ENCODE data around the gene BBS10.
"Not testable (repeated sequence)": the region's sequence is repeated elsewhere in the genome, so short reads cannot be mapped to it uniquely, and the experiment has no call there.

The BBS10 gene

GRCh38 chr12:76348079-76348901 lies at the start of gene BBS10:
BBS10 (minus strand) TSS chr12:76348415; CDS start chr12:76348358, 57 bp downstream.
- DNase-seq (ENCODE audit: low read depth in 2 of 2): peak; percentile 66 to 73

- no peak for DNase-seq (ENCODE audit: low read depth in 2 of 2)
These were observed 43.2 kb upstream of the BBS10 start for GRCh38 chr12:76391461-76391860.

- no peak for DNase-seq (ENCODE audit: low read depth in 2 of 2)
These were observed 39.4 kb upstream of the BBS10 start for GRCh38 chr12:76387614-76388013.

GRCh38 chr12:76384560-76384959 lies 36.3 kb upstream of the BBS10 start:
- DNase-seq (ENCODE audit: low read depth in 2 of 2): no peak

GRCh38 chr12:76383988-76384387 lies 35.8 kb upstream of the BBS10 start:
- no peak for DNase-seq (ENCODE audit: low read depth in 2 of 2)

- DNase-seq (ENCODE audit: low read depth in 2 of 2): no peak
These were observed 31.0 kb upstream of the BBS10 start for GRCh38 chr12:76379261-76379660.

GRCh38 chr12:76376876-76377275 lies 28.7 kb upstream of the BBS10 start:
- not testable (repeated sequence) for DNase-seq (ENCODE audit: low read depth in 2 of 2)

GRCh38 chr12:76375939-76376338 lies 27.7 kb upstream of the BBS10 start:
- no peak for DNase-seq (ENCODE audit: low read depth in 2 of 2)

- no peak for DNase-seq (ENCODE audit: low read depth in 2 of 2)
These were observed 27.3 kb upstream of the BBS10 start for GRCh38 chr12:76375470-76375869.

GRCh38 chr12:76374386-76375020 lies 26.3 kb upstream of the BBS10 start:
- DNase-seq (ENCODE audit: low read depth in 2 of 2): no peak

- DNase-seq (ENCODE audit: low read depth in 2 of 2): no peak
These were observed 20.0 kb upstream of the BBS10 start for GRCh38 chr12:76368230-76368629.

- DNase-seq (ENCODE audit: low read depth in 2 of 2): no peak
These were observed 17.9 kb upstream of the BBS10 start for GRCh38 chr12:76366163-76366562.

GRCh38 chr12:76364131-76364530 lies 15.9 kb upstream of the BBS10 start:
- DNase-seq (ENCODE audit: low read depth in 2 of 2): not testable (repeated sequence)

- no peak for DNase-seq (ENCODE audit: low read depth in 2 of 2)
These were observed 12.1 kb upstream of the BBS10 start for GRCh38 chr12:76360316-76360715.

- DNase-seq (ENCODE audit: low read depth in 2 of 2): no peak
These were observed 7.9 kb upstream of the BBS10 start for GRCh38 chr12:76356071-76356470.

GRCh38 chr12:76346798-76347420 lies 1.3 kb downstream of the BBS10 start:
- DNase-seq (ENCODE audit: low read depth in 2 of 2): no peak

- DNase-seq (ENCODE audit: low read depth in 2 of 2): no peak
These were observed 2.0 kb downstream of the BBS10 start for GRCh38 chr12:76346236-76346635.

- no peak for DNase-seq (ENCODE audit: low read depth in 2 of 2)
These were observed 2.6 kb downstream of the BBS10 start for GRCh38 chr12:76345569-76345968.

- DNase-seq (ENCODE audit: low read depth in 2 of 2): no peak
These were observed 6.7 kb downstream of the BBS10 start for GRCh38 chr12:76341436-76342030.

- DNase-seq (ENCODE audit: low read depth in 2 of 2): no peak
These were observed 7.4 kb downstream of the BBS10 start for GRCh38 chr12:76340680-76341435.

- no peak for DNase-seq (ENCODE audit: low read depth in 2 of 2)
These were observed 10.6 kb downstream of the BBS10 start for GRCh38 chr12:76337583-76337982.

- no peak for DNase-seq (ENCODE audit: low read depth in 2 of 2)
These were observed 15.6 kb downstream of the BBS10 start for GRCh38 chr12:76332606-76333005.

Data from stimulated activated CD8-positive, alpha-beta memory T cell treated with anti-CD3 and anti-CD28 coated beads, Interleukin-7, amount 100 ng/mL, for 1 hour (primary cell).